IMR-90 (cell line): Measurements from ENCODE around the gene ZNF587. TPM values are rescaled to one million over a fixed set of nuclear protein-coding genes. Genes with fewer than 3 reads are reported as not detected.

ENCODE experiments used
- ATAC-seq: fragments of 200-7000 bp; cut with Tn5 transposase; 2 replicates; pipeline ENCODE4 v1.9.1; 2020; ENCODE audit warnings: low read depth, mild to moderate bottlenecking, moderate library complexity
- BruUV-seq: library from RNA; stranded (reverse); fragments of 400-500 nt; replicated peaks from 2 replicates; lab custom pipeline; 2021; lab: Mats Ljungman, UMichigan
- CTCF ChIA-PET: fragments of 300-600 bp; formaldehyde crosslinking; extraction: SDS; loops from one replicate; lab custom pipeline; 2021; ENCODE audit warnings: antibody characterized with exemption; lab: Yijun Ruan, JAX
- POLR2A ChIA-PET: fragments of 300-600 bp; sonication (Branson Sonifier 250); formaldehyde crosslinking; loops from one replicate; lab custom pipeline; 2022; ENCODE audit warnings: antibody characterized with exemption; ENCODE audit not compliant: unreplicated experiment; lab: Charles Lee
- DNase-seq: peaks from one replicate; pipeline ENCODE4 v3.0.0; 2013
- H2AFZ ChIP-seq: replicated peaks from 2 replicates; pipeline ENCODE3; 2013; ENCODE audit warnings: low read length, mild to moderate bottlenecking; ENCODE audit not compliant: poor library complexity
- H2AK5ac ChIP-seq: 2 replicates; pipeline ENCODE4 v1.6.1; 2013; ENCODE audit warnings: low read depth, low read length, inconsistent platforms
- H2AK9ac ChIP-seq: replicated peaks from 2 replicates; pipeline ENCODE3; 2013; ENCODE audit warnings: mild to moderate bottlenecking, low read depth, low read length, moderate library complexity; ENCODE audit not compliant: poor library complexity
- H2BK120ac ChIP-seq: 2 replicates; pipeline ENCODE4 v1.6.1; 2013; ENCODE audit warnings: low read depth, low read length, inconsistent platforms
- H2BK15ac ChIP-seq: 3 replicates; pipeline ENCODE4 v1.6.1; 2013; ENCODE audit warnings: low read depth, low read length, inconsistent platforms
- H2BK20ac ChIP-seq: 2 replicates; pipeline ENCODE4 v1.6.1; 2013; ENCODE audit warnings: low read depth, mild to moderate bottlenecking, inconsistent platforms, low read length, moderate library complexity
- H2BK5ac ChIP-seq: 2 replicates; pipeline ENCODE4 v1.6.1; 2013; ENCODE audit warnings: mild to moderate bottlenecking, low read depth, low read length, inconsistent platforms; ENCODE audit not compliant: poor library complexity, severe bottlenecking
- H3K14ac ChIP-seq: replicated peaks from 2 replicates; pipeline ENCODE4 v1.6.1; 2013; ENCODE audit warnings: low read depth, low read length, inconsistent platforms
- H3K18ac ChIP-seq: 2 replicates; pipeline ENCODE4 v1.6.1; 2013; ENCODE audit warnings: low read depth, low read length, control low read depth
- H3K23ac ChIP-seq: 2 replicates; pipeline ENCODE4 v1.6.1; 2013; ENCODE audit warnings: low read depth, low read length, inconsistent platforms
- H3K27ac ChIP-seq: 2 replicates; pipeline ENCODE4 v1.5.1; 2013; ENCODE audit warnings: mild to moderate bottlenecking, control low read depth, low read length; ENCODE audit not compliant: insufficient read depth
- H3K27me3 ChIP-seq: 2 replicates; pipeline ENCODE4 v1.6.1; 2013; ENCODE audit warnings: low read length; ENCODE audit not compliant: control insufficient read depth, insufficient read depth
- H3K36me3 ChIP-seq: 2 replicates; pipeline ENCODE4 v1.6.1; 2013; ENCODE audit warnings: low read length, mixed read lengths; ENCODE audit not compliant: control insufficient read depth, insufficient read depth
- H3K4ac ChIP-seq: 2 replicates; pipeline ENCODE4 v1.6.1; 2013; ENCODE audit warnings: low read depth, low read length, inconsistent platforms
- H3K4me1 ChIP-seq: 2 replicates; pipeline ENCODE4 v1.6.1; 2013; ENCODE audit warnings: low read length, mixed read lengths; ENCODE audit not compliant: control insufficient read depth, insufficient read depth
- H3K4me2 ChIP-seq: 2 replicates; pipeline ENCODE4 v1.6.1; 2013; ENCODE audit warnings: low read depth, mild to moderate bottlenecking, control low read depth, low read length, moderate library complexity
- H3K4me3 ChIP-seq: 2 replicates; pipeline ENCODE4 v1.5.1; 2013; ENCODE audit warnings: low read depth, mild to moderate bottlenecking, control low read depth, low read length, moderate library complexity; ENCODE audit not compliant: insufficient read depth
- H3K56ac ChIP-seq: 2 replicates; pipeline ENCODE4 v1.6.1; 2013; ENCODE audit warnings: low read length, inconsistent platforms; ENCODE audit not compliant: insufficient read depth; ENCODE audit errors: extremely low read depth
- H3K79me1 ChIP-seq, 2 experiments: 2 replicates each; pipeline ENCODE4 v1.6.1; 2013; ENCODE audit warnings: low read length in 2 of 2, inconsistent platforms in 1 of 2, low read depth in 1 of 2
- H3K9ac ChIP-seq: 2 replicates; pipeline ENCODE4 v1.6.1; 2013; ENCODE audit warnings: low read depth, low read length, control low read depth
- H3K9me1 ChIP-seq: 2 replicates; pipeline ENCODE4 v1.6.1; 2013; ENCODE audit warnings: low read length, inconsistent platforms; ENCODE audit not compliant: insufficient read depth
- H3K9me3 ChIP-seq: 2 replicates; pipeline ENCODE4 v1.6.1; 2013; ENCODE audit warnings: low read length; ENCODE audit not compliant: control insufficient read depth, insufficient read depth
- H4K20me1 ChIP-seq: 2 replicates; pipeline ENCODE4 v1.6.1; 2013; ENCODE audit warnings: low read length, inconsistent platforms; ENCODE audit not compliant: insufficient read depth
- H4K5ac ChIP-seq: 2 replicates; pipeline ENCODE4 v1.6.1; 2013; ENCODE audit warnings: mild to moderate bottlenecking, low read depth, low read length, control low read depth
- H4K8ac ChIP-seq, 2 experiments: 2 replicates each; pipeline ENCODE4 v1.6.1; 2013; ENCODE audit warnings: low read depth in 2 of 2, low read length in 2 of 2, control low read depth in 1 of 2, inconsistent platforms in 1 of 2
- H4K91ac ChIP-seq: 2 replicates; pipeline ENCODE4 v1.6.1; 2013; ENCODE audit warnings: low read depth, low read length, inconsistent platforms; ENCODE audit not compliant: insufficient read depth
- FOS ChIP-seq: fragments of 150-350 bp; IDR thresholded peaks from 2 replicates; pipeline ENCODE4 v1.6.1; 2016; ENCODE audit warnings: low read depth, low read length
- MAFK ChIP-seq: IDR thresholded peaks from 2 replicates; pipeline ENCODE4 v1.6.1; 2012; ENCODE audit warnings: low read depth, low read length, improper control_type of control experiment
- MAZ ChIP-seq: IDR thresholded peaks from 2 replicates; pipeline ENCODE4 v1.6.1; 2012; ENCODE audit warnings: low read depth, mild to moderate bottlenecking, low read length, improper control_type of control experiment, moderate library complexity, borderline replicate concordance
- NFE2L2 ChIP-seq: fragments of 150-350 bp; IDR thresholded peaks from 2 replicates; pipeline ENCODE4 v1.6.1; 2016; ENCODE audit warnings: low read depth, mild to moderate bottlenecking, low read length
- RAD21 ChIP-seq: IDR thresholded peaks from 2 replicates; pipeline ENCODE4 v1.6.1; 2012; ENCODE audit warnings: low read length, improper control_type of control experiment
- RFX5 ChIP-seq: IDR thresholded peaks from 2 replicates; pipeline ENCODE4 v1.8.0; 2012; ENCODE audit warnings: low read depth, mild to moderate bottlenecking, low read length, moderate library complexity
- WGBS, 2 experiments: methylation state at CpG; one replicate each; pipeline versions ENCODE4 v1.1.5 to v1.1.7; 2013; ENCODE audit warnings: missing lambda C conversion rate in 2 of 2; ENCODE audit not compliant: insufficient read length in 1 of 2; ENCODE audit errors: extremely low coverage in 2 of 2; 5-methylcytosine and 5-hydroxymethylcytosine counted together
- dilution Hi-C: fragments of 300-500 bp; cut with HindIII; formaldehyde crosslinking; loops from one replicate; pipeline ENCODE4 v1.14.3; 2018; ENCODE audit warnings: low sequenced_read_pairs; ENCODE audit not compliant: unreplicated experiment
- in situ Hi-C: fragments of 300-500 bp; cut with MboI; formaldehyde crosslinking; loops from 3 replicates; pipeline ENCODE4 v1.14.3; 2019; ENCODE audit warnings: low sequenced_read_pairs, inconsistent platforms, mixed read lengths
- intact Hi-C: fragments of 100-400 bp; cut with micrococcal nuclease; formaldehyde crosslinking; loops from 2 replicates; pipeline ENCODE4 v1.10.0; 2022
- polyA plus RNA-seq, 3 experiments: library from polyadenylated mRNA; depleted of rRNA; stranded (reverse); fragments of >200 nt; gene quantifications; 2 replicates each; pipeline ENCODE4 v1.2.3, GENCODE V29; 2012; ENCODE audit warnings: low replicate concordance in 1 of 3
- total RNA-seq: library from RNA; depleted of rRNA; stranded (reverse); fragments of >200 nt; gene quantifications from 2 replicates; pipeline ENCODE4 v1.2.3, GENCODE V29; 2012
- TF ChIP-seq, protein P1 (sequence below): conservative IDR thresholded peaks from 2 replicates; pipeline ENCODE4 v1.5.1; 2012; ENCODE audit warnings: mild to moderate bottlenecking, low read depth, low read length, improper control_type of control experiment

Gene ZNF587
- total and polyA plus RNA-seq, 2 of the 4 experiments (the other 2 are of a cell fraction): 14.0 to 43.7 TPM

DNA sequence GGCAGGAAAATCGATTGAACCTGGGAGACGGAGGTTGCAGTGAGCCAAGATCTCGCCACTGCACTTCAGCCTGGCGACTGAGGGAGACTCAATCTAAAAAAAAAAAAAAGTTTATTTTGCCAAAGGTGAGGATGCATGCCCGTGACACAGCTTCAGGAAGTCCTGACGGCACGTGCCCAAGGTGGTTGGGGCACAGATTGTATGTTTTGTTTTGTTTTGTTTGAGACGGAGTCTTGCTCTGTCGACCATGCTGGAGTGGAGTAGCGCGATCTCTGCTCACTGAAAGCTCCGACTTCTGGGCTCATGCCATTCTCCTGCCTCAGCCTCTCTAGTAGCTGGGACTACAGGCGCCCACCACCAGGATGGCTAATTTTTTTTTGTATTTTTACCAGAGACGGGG, 31.7 kb upstream of the ZNF587 start:
- Histone ChIP-seq H2BK120ac (no peak overlapping the region), H3K56ac (no peak overlapping the region), H3K18ac (no peak overlapping the region), H2AK9ac (no peak overlapping the region), H3K27me3 (no peaks in the 10 kb centered on the region), H3K4me2 (no peak overlapping the region), H3K9ac (no peak overlapping the region), H3K9me1 (peaks cover 4% of the 10 kb centered on the region), H3K4me1 (peaks cover 5% of the 10 kb centered on the region), H4K5ac (no peak overlapping the region), H3K27ac (no peak overlapping the region), H2BK5ac (no peak overlapping the region), H3K23ac (no peak overlapping the region), H4K8ac (no peak overlapping the region), H3K4me3 (no peak overlapping the region), H2BK15ac (no peak overlapping the region), H3K4ac (no peak overlapping the region), H2AFZ (no peak overlapping the region), H2BK20ac (no peak overlapping the region), H3K9me3 (no peaks in the 10 kb centered on the region), H2AK5ac (no peak overlapping the region; the same call in 1 of the 2 replicates), H3K14ac (no peak overlapping the region), H3K79me1 (peaks cover 5 to 62% of the 10 kb centered on the region in 2 experiments; a peak in 3 of 4 replicates), H3K36me3 (peaks cover 1% of the 10 kb centered on the region; the same call in 1 of the 2 replicates), H4K91ac (no peak overlapping the region), H4K20me1 (no peaks in the 10 kb centered on the region; the same call in 1 of the 2 replicates)
- in situ Hi-C loops: no loop called here
- dilution Hi-C loops: no loop called here
- 100% methylated on average over 6 of the region's 14 CpGs; no CpG with 5 or more reads in 1 of the 2 experiments for WGBS, 2 experiments
- DNase-seq (no peak), ATAC-seq (no peak)
- no TSS peak for BruUV-seq
- CTCF ChIA-PET: no interaction called here
- TF ChIP-seq, protein P1, sequence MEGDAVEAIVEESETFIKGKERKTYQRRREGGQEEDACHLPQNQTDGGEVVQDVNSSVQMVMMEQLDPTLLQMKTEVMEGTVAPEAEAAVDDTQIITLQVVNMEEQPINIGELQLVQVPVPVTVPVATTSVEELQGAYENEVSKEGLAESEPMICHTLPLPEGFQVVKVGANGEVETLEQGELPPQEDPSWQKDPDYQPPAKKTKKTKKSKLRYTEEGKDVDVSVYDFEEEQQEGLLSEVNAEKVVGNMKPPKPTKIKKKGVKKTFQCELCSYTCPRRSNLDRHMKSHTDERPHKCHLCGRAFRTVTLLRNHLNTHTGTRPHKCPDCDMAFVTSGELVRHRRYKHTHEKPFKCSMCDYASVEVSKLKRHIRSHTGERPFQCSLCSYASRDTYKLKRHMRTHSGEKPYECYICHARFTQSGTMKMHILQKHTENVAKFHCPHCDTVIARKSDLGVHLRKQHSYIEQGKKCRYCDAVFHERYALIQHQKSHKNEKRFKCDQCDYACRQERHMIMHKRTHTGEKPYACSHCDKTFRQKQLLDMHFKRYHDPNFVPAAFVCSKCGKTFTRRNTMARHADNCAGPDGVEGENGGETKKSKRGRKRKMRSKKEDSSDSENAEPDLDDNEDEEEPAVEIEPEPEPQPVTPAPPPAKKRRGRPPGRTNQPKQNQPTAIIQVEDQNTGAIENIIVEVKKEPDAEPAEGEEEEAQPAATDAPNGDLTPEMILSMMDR: no peak
- no peak for TF ChIP-seq MAFK
- no peak for TF ChIP-seq FOS
- TF ChIP-seq RAD21: no peak
- no peak for TF ChIP-seq RFX5
- no peak for TF ChIP-seq MAZ
- TF ChIP-seq NFE2L2: no peak
- intact Hi-C loops: no loop called here
- POLR2A ChIA-PET: no interaction called here
